ENCODE results near the gene ETS1. TPM values are rescaled to one million over a fixed set of nuclear protein-coding genes. Genes with fewer than 3 reads are reported as not detected.
"Not testable (repeated sequence)": the region's sequence is repeated elsewhere in the genome, so short reads cannot be mapped to it uniquely, and the experiment has no call there.

Gene ETS1
- total RNA-seq, 1 donor from 2014 or later = 3.0 TPM

GRCh38 chr11:128447233-128447632 lies 140.1 kb downstream of the ETS1 start:
- Mint-ChIP-seq H3K4me1 (ENCODE audit: low read depth) (peaks cover 8% of the 10 kb centered on the region), H3K9me3 (ENCODE audit: low read depth) (peaks cover 14% of the 10 kb centered on the region), H3K4me3 (ENCODE audit: low read depth) (no peak overlapping the region), H3K36me3 (ENCODE audit: insufficient read depth) (no peaks in the 10 kb centered on the region), H3K27ac (no peak overlapping the region), H3K27me3 (peaks cover 3% of the 10 kb centered on the region)
- TF ChIP-seq CTCF (IDR thresholded peaks at IDR 0.05; ENCODE audit: unreplicated experiment) = no peak
- DNase-seq (ENCODE audit: low spot score, unreplicated experiment) = no peak

GRCh38 chr11:128445921-128446320 lies 141.4 kb downstream of the ETS1 start:
- not testable (repeated sequence) for H3K27ac Mint-ChIP-seq; H3K4me3 Mint-ChIP-seq (ENCODE audit: low read depth); H3K27me3 Mint-ChIP-seq; H3K4me1 Mint-ChIP-seq (ENCODE audit: low read depth); DNase-seq (ENCODE audit: low spot score, unreplicated experiment); H3K36me3 Mint-ChIP-seq (ENCODE audit: insufficient read depth)
- peaks cover 16% of the 10 kb centered on the region for H3K9me3 Mint-ChIP-seq (ENCODE audit: low read depth)

GRCh38 chr11:128437136-128437535 lies 150.2 kb downstream of the ETS1 start:
- Mint-ChIP-seq H3K36me3 (ENCODE audit: insufficient read depth) (no peaks in the 10 kb centered on the region), H3K9me3 (ENCODE audit: low read depth) (peaks cover 3% of the 10 kb centered on the region), H3K4me1 (ENCODE audit: low read depth) (no peaks in the 10 kb centered on the region), H3K27ac (no peak overlapping the region), H3K27me3 (no peaks in the 10 kb centered on the region), H3K4me3 (ENCODE audit: low read depth) (no peak overlapping the region)
- DNase-seq (ENCODE audit: low spot score, unreplicated experiment) = no peak
- TF ChIP-seq CTCF (IDR thresholded peaks at IDR 0.05; ENCODE audit: unreplicated experiment) = no peak

GRCh38 chr11:128434818-128435217 lies 152.5 kb downstream of the ETS1 start:
- DNase-seq (ENCODE audit: low spot score, unreplicated experiment) = no peak
- H3K4me3 Mint-ChIP-seq (ENCODE audit: low read depth) = no peak overlapping the region
- H3K27ac Mint-ChIP-seq = no peak overlapping the region
- H3K9me3 Mint-ChIP-seq (ENCODE audit: low read depth) = no peaks in the 10 kb centered on the region
- no peaks in the 10 kb centered on the region for H3K36me3 Mint-ChIP-seq (ENCODE audit: insufficient read depth)
- H3K4me1 Mint-ChIP-seq (ENCODE audit: low read depth) = no peaks in the 10 kb centered on the region
- no peak for TF ChIP-seq CTCF (IDR thresholded peaks at IDR 0.05; ENCODE audit: unreplicated experiment)
- H3K27me3 Mint-ChIP-seq = peaks cover 8% of the 10 kb centered on the region

GRCh38 chr11:128434411-128434810 lies 152.9 kb downstream of the ETS1 start:
- H3K27ac Mint-ChIP-seq = no peak overlapping the region
- no peaks in the 10 kb centered on the region for H3K36me3 Mint-ChIP-seq (ENCODE audit: insufficient read depth)
- no peak for DNase-seq (ENCODE audit: low spot score, unreplicated experiment)
- no peak overlapping the region for H3K4me3 Mint-ChIP-seq (ENCODE audit: low read depth)
- no peaks in the 10 kb centered on the region for H3K4me1 Mint-ChIP-seq (ENCODE audit: low read depth)
- H3K9me3 Mint-ChIP-seq (ENCODE audit: low read depth) = no peaks in the 10 kb centered on the region
- H3K27me3 Mint-ChIP-seq = peaks cover 9% of the 10 kb centered on the region
- TF ChIP-seq CTCF (IDR thresholded peaks at IDR 0.05; ENCODE audit: unreplicated experiment) = no peak

GRCh38 chr11:128432926-128433325 lies 154.4 kb downstream of the ETS1 start:
- no peak overlapping the region for H3K4me3 Mint-ChIP-seq (ENCODE audit: low read depth)
- H3K9me3 Mint-ChIP-seq (ENCODE audit: low read depth) = no peaks in the 10 kb centered on the region
- peaks cover 11% of the 10 kb centered on the region for H3K27me3 Mint-ChIP-seq
- H3K36me3 Mint-ChIP-seq (ENCODE audit: insufficient read depth) = no peaks in the 10 kb centered on the region
- no peaks in the 10 kb centered on the region for H3K4me1 Mint-ChIP-seq (ENCODE audit: low read depth)
- no peak for DNase-seq (ENCODE audit: low spot score, unreplicated experiment)
- H3K27ac Mint-ChIP-seq = no peak overlapping the region
- no peak for TF ChIP-seq CTCF (IDR thresholded peaks at IDR 0.05; ENCODE audit: unreplicated experiment)
